CD4-positive, alpha-beta T cell treated with Interleukin-15 for 4 hours (primary cell): ENCODE data around the gene C18orf32.
"Not testable (repeated sequence)": the region's sequence is repeated elsewhere in the genome, so short reads cannot be mapped to it uniquely, and the experiment has no call there.

ENCODE experiments used
- DNase-seq: peaks from one replicate; pipeline ENCODE4 v3.0.0-alpha.2; 2020; ENCODE audit warnings: low spot score

Gene C18orf32

DNA sequence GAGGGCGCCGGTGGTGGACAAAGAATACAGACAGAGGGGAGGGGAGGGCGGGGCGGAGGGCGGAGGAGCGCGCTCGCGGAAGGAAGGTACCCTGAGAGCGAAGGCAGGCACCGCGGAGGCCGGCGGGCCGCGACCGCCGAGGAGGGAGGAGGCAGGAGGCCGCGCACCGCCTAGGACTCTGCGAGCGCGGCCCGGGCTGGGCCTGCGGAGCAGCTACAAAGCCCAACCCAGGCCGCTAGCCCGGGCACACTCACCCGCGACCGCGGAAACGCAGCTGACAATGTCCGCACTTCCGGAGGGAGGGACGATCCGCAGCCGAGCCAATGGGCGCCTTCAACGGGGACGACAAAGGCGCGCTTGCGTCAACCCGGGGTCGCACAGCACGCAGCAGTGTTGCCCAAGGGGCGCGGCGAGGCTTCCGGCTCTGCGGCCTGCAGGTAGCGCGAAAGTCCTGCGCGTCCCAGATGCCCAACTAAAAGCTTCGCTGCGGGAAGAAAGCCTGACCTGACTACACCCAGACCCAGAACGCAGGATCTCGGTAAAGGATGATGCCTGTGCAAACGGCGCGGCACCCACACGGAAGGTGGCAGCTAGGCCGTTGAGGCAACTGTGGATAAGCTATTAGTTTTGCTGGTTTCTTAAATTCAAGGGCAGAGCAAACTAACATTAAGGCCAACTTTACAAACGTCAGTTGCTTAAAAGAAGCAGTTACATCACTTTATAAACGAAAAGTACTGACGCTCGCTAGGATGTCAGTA is at the start of gene C18orf32:
TSS of gene C18orf32 (minus strand) at position 282 of the 758 bp plus-strand sequence. CDS start 3,486 bp downstream, outside the sequence.
- peak; percentile 95 for DNase-seq

GRCh38 chr18:49534846-49535601 is 48.0 kb upstream of the C18orf32 start:
- DNase-seq, result no peak

- no peak for DNase-seq
Measured at GRCh38 chr18:49531678-49532153, 44.7 kb upstream of the C18orf32 start.

- no peak for DNase-seq
Measured at GRCh38 chr18:49529596-49529995, 42.6 kb upstream of the C18orf32 start.

- DNase-seq, result no peak
Measured at GRCh38 chr18:49527631-49528327, 40.7 kb upstream of the C18orf32 start.

DNA sequence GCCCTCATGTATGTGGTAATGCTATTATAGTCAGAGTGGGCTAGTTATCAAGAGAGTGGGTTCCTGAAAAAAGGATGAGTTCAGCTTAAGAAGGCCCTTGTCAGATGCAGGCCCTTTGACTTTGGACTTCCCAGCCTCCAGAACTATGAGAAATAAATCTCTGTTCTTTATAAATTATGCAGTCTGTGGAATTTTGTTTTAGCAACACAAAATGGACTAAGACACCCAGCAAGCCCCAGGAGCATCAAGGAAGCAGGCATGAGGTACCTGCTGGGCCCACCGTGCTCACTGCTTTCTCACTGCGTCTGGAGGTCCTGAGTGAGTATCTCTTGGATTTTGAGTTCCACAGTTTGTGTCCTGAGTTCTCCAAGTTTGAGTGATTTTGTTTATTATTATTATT is 38.9 kb upstream of the C18orf32 start:
- DNase-seq, result no peak

DNA sequence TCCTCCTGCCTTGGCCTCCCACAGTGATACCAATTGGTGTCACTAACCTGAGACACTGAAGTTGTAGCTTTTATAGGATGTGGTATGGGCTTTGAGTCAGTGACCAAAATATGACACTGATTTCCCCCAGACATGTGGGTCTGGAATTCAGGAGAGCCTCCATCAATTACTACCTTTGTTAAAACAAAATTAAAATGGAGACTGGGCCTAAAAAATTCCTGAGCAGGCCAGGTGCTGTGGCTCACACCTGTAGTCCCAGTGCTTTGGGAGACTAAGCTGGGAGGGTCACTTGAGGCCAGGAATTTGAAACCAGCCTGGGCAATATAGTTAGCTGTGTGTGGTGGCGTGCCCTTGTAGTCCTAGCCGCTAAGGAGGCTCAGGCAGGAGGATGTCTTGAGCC is 37.9 kb upstream of the C18orf32 start:
- DNase-seq, result no peak

DNA sequence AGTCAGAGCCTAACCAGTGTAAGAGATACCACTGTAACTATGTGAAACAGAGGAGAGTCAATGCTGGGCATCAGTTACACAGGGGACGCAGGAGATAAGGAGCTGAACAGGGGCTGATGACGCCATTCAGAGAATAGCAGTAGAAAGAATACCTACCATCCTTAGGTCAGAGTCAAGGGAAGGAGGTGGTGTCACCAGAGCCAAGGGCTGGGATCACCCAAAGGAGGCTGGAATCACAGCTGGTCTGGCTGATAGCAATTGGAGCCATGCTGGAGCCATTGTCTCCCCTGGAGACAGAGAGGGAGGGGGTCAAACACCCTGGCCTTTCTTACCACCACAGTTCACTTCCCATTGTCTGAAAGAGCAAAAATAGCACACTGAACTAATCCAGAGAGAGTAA is 37.3 kb upstream of the C18orf32 start:
- no peak for DNase-seq

- DNase-seq, result not testable (repeated sequence)
Measured at GRCh38 chr18:49523580-49524093, 36.6 kb upstream of the C18orf32 start.

GRCh38 chr18:49521216-49521835 is 34.3 kb upstream of the C18orf32 start:
- no peak for DNase-seq

DNA sequence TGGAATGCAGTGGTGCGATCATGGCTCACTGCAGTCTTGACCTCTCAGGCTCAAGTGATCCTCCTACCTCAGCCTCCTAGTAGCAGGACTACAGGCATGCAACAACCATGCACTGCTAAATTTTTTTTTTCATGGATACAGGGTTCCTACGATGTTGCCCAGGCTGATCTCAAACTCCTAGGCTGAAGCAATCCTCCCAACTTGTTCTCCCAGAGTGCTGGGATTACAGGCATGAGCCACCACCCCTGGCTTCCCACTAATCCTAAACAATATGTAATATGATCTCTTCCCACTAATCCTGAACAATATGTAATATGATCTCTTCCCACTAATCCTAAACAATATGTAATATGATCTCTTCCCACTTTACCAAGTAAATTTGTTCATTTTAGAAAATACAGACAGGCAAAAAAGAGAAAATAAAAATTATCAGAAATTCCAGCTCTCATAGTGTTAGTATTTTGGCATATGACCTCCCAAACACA is 33.7 kb upstream of the C18orf32 start:
- DNase-seq, result no peak

- no peak for DNase-seq
Measured at GRCh38 chr18:49519101-49519971, 32.3 kb upstream of the C18orf32 start.

GRCh38 chr18:49517483-49517882 is 30.4 kb upstream of the C18orf32 start:
- DNase-seq, result no peak

- DNase-seq, result no peak
Measured at GRCh38 chr18:49515516-49515915, 28.5 kb upstream of the C18orf32 start.

GRCh38 chr18:49515003-49515402 is 28.0 kb upstream of the C18orf32 start:
- DNase-seq, result not testable (repeated sequence)

- no peak for DNase-seq
Measured at GRCh38 chr18:49514577-49514976, 27.5 kb upstream of the C18orf32 start.

DNA sequence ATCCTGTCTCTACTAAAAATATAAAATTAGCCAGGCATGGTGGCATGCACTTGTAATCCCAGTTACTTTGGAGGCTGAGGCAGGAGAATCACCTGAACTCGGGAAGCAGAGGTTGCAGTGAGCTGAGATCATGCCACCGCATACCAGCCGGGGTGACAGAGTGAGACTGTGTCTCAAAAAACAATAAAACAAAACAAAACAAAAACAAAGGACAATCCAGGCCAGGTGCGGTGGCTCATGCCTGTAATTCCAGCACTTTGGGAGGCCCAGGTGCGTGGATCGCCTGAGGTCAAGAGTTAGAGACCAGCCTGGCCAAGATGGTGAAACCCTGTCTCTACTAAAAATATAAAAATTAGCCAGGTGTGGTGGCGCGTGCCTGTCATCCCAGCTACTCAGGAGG is 25.8 kb upstream of the C18orf32 start:
- not testable (repeated sequence) for DNase-seq

DNA sequence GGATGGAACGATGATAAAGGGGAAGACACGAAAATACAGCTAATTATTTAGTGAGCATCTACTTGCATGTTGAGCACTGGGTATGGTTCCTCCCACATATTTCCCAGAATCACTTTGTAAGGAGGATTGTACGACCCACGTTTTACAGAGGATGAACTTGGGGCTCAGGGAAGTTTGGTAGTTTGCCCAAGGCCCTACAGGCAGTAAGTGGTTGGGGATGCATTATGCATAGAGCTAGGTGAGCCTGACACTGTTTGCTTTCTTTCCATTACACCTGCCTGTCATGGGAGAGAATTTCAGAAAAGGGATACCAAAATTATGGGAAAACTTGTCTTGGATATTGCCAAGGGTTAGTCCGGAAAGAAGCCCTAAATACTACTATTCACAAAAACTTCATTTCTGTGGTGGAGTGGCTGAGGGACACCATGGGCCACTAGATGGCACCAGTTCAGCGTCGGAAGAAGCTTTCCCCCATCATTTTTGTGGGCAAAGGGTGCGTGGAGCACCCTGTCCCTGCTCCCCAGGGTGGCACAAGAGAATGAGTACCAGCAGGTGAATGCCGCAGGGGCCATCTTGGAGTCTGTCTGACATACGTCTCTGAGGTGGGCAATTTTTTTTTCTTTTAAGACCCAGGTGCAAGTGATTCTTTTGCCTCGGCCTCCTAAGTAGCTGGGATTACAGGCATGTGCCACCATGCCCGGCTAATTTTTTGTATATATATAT is 23.5 kb upstream of the C18orf32 start:
- DNase-seq, result peak; percentile 54

DNA sequence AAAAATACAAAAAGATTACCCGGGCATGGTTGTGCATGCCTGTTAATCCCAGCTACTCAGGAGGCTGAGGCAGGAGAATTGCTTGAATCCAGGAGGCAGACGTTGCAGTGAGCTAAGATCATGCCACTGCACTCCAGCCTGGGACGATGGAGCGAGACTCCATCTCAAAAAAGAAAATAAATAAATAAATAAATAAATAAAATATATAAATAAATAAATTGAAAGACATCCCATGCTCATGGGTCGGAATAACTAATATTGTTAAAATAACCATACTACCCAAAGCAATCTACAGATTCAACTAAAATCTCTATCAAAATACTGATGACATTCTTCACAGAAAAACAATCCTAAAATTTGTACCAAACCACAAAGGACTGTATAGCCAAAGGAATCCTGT is 19.4 kb upstream of the C18orf32 start:
- not testable (repeated sequence) for DNase-seq

DNA sequence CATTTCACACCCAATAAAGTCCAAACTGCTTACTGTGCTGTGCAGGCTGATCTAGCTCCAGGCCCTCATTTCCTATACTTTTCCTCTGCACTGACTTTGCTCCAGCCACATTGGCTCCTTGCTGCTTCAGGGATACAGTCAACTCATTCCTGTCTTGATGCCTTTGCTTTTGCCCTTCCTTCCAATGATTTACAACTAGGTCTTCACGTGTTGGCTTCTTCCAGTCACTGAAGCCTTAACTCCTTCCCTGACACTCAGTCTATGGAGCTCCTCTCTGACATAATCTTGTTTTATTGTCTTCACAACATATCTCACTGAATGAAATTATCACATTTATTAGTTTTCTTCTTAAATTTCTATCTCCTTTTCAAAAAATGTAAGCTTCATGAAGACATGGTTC is 16.9 kb upstream of the C18orf32 start:
- DNase-seq, result no peak
